Measurements from ENCODE around the gene POU6F2. TPM values are rescaled to one million over a fixed set of nuclear protein-coding genes. Genes with fewer than 3 reads are reported as not detected.

Gene POU6F2
- total RNA-seq, 1 donor from 2014 or later, result not detected

- no peak for DNase-seq
- intact Hi-C loops (cut with DNase I), result no loop called here
- no peak for ATAC-seq (ENCODE audit: poor library complexity)
Measured at GRCh38 chr7:39210362-39210761, 232.7 kb downstream of the POU6F2 start.

- intact Hi-C loops (cut with DNase I), result no loop called here
- ATAC-seq (ENCODE audit: poor library complexity) (no peak), DNase-seq (no peak)
Measured at GRCh38 chr7:39211581-39211980, 233.9 kb downstream of the POU6F2 start.

- ATAC-seq (ENCODE audit: poor library complexity) (no peak), DNase-seq (no peak)
- intact Hi-C loops (cut with DNase I), result no loop called here
Measured at GRCh38 chr7:39212876-39213275, 235.2 kb downstream of the POU6F2 start.

- DNase-seq (no peak), ATAC-seq (ENCODE audit: poor library complexity) (no peak)
- intact Hi-C loops (cut with DNase I), result no loop called here
Measured at GRCh38 chr7:39217783-39218182, 240.1 kb downstream of the POU6F2 start.

GRCh38 chr7:39219869-39220268, 242.2 kb downstream of the POU6F2 start:
- ATAC-seq (ENCODE audit: poor library complexity) (no peak), DNase-seq (no peak)
- intact Hi-C loops (cut with DNase I), result no loop called here

GRCh38 chr7:39221901-39222300, 244.2 kb downstream of the POU6F2 start:
- ATAC-seq (ENCODE audit: poor library complexity) (no peak), DNase-seq (no peak)
- intact Hi-C loops (cut with DNase I), result no loop called here

GRCh38 chr7:39228946-39229345, 251.2 kb downstream of the POU6F2 start:
- DNase-seq, result no peak
- ATAC-seq (ENCODE audit: poor library complexity), result no peak
- intact Hi-C loops (cut with DNase I), result no loop called here

GRCh38 chr7:39233851-39234529, 256.3 kb downstream of the POU6F2 start:
- ATAC-seq (ENCODE audit: poor library complexity) (no peak), DNase-seq (no peak)
- intact Hi-C loops (cut with DNase I), result no loop called here

GRCh38 chr7:39238234-39238869, 260.6 kb downstream of the POU6F2 start:
- intact Hi-C loops (cut with DNase I), result no loop called here
- DNase-seq, result no peak
- no peak for ATAC-seq (ENCODE audit: poor library complexity)

- DNase-seq, result no peak
- intact Hi-C loops (cut with DNase I), result no loop called here
- ATAC-seq (ENCODE audit: poor library complexity), result no peak
Measured at GRCh38 chr7:39240864-39241263, 263.2 kb downstream of the POU6F2 start.

- intact Hi-C loops (cut with DNase I), result no loop called here
- DNase-seq (no peak), ATAC-seq (ENCODE audit: poor library complexity) (no peak)
Measured at GRCh38 chr7:39247576-39247975, 269.9 kb downstream of the POU6F2 start.

GRCh38 chr7:39248041-39248691, 270.5 kb downstream of the POU6F2 start:
- intact Hi-C loops (cut with DNase I), result no loop called here
- ATAC-seq (ENCODE audit: poor library complexity), result no peak
- no peak for DNase-seq

GRCh38 chr7:39248692-39249090, 271.0 kb downstream of the POU6F2 start:
- ATAC-seq (ENCODE audit: poor library complexity), result no peak
- DNase-seq, result no peak
- intact Hi-C loops (cut with DNase I), result no loop called here

GRCh38 chr7:39249635-39250152, 272.0 kb downstream of the POU6F2 start:
- no peak for DNase-seq
- ATAC-seq (ENCODE audit: poor library complexity), result no peak
- intact Hi-C loops (cut with DNase I), result no loop called here

- no peak for ATAC-seq (ENCODE audit: poor library complexity)
- no peak for DNase-seq
- intact Hi-C loops (cut with DNase I), result no loop called here
Measured at GRCh38 chr7:39252916-39253315, 275.2 kb downstream of the POU6F2 start.

GRCh38 chr7:39259391-39260003, 281.8 kb downstream of the POU6F2 start:
- intact Hi-C loops (cut with DNase I), result no loop called here
- ATAC-seq (ENCODE audit: poor library complexity) (no peak), DNase-seq (no peak)

- ATAC-seq (ENCODE audit: poor library complexity) (no peak), DNase-seq (no peak)
- intact Hi-C loops (cut with DNase I), result no loop called here
Measured at GRCh38 chr7:39260279-39260844, 282.7 kb downstream of the POU6F2 start.

- no peak for ATAC-seq (ENCODE audit: poor library complexity)
- DNase-seq, result no peak
- intact Hi-C loops (cut with DNase I), result no loop called here
Measured at GRCh38 chr7:39261771-39262170, 284.1 kb downstream of the POU6F2 start.

Measured in Right ventricle myocardium superior (tissue), 1 donor.